Epithelial cell of proximal tubule (primary cell): ENCODE measurements around the gene ARPC1A. TPM values are rescaled to one million over a fixed set of nuclear protein-coding genes. Genes with fewer than 3 reads are reported as not detected.

Source experiments
- DNase-seq: peaks from one replicate; pipeline ENCODE4 v3.0.0-alpha.2; 2011; ENCODE audit warnings: low read depth
- H3K4me3 ChIP-seq: 2 replicates; pipeline ENCODE4 v1.5.1; 2011; ENCODE audit warnings: low read depth, mild to moderate bottlenecking, low read length
- CTCF ChIP-seq: conservative IDR thresholded peaks from 2 replicates; pipeline ENCODE4 v1.5.1; 2012; ENCODE audit warnings: low read depth, mild to moderate bottlenecking, low read length
- total RNA-seq: library from RNA; depleted of rRNA; stranded (reverse); fragments of >200 nt; gene quantifications from 2 replicates; pipeline ENCODE4 v1.2.3, GENCODE V29; 2015

ARPC1A gene
- total RNA-seq, 1 donor from 2014 or later = 198 TPM

DNA sequence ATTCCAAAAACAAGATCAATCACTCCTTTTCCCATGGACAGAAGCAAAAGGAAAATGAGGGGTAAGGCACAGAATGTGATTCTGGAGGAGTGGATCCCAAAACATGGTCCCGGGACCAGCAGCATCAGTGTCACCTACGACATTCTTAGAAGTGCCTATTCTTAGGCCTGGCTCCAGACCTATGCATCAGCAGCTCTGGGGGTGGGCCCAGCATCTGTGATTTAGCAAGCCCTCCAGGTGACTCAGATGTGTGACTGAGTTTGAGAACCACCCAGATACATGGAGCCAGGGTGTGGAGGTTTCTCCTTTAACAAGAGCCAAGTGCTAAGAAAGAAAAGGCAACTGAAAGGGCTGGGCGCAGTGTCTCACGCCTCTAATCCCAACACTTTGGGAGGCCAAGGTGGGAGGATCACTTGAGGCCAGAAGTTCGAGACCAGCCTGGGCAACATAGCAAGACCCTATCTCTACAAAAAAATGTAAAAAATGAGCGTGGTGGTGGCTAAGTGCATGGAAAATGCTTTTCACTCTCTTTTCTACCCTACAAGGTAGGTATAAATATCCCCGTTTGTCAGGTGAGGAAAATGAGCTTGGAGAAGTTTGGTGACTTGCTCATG is 17.1 kb upstream of the ARPC1A start:
- no peak overlapping the region for H3K4me3 ChIP-seq
- DNase-seq = no peak
- no peak for TF ChIP-seq CTCF

- no peak for DNase-seq
- no peak for TF ChIP-seq CTCF
- no peak overlapping the region for H3K4me3 ChIP-seq
Observed at GRCh38 chr7:99309111-99309510, 16.6 kb upstream of the ARPC1A start.

DNA sequence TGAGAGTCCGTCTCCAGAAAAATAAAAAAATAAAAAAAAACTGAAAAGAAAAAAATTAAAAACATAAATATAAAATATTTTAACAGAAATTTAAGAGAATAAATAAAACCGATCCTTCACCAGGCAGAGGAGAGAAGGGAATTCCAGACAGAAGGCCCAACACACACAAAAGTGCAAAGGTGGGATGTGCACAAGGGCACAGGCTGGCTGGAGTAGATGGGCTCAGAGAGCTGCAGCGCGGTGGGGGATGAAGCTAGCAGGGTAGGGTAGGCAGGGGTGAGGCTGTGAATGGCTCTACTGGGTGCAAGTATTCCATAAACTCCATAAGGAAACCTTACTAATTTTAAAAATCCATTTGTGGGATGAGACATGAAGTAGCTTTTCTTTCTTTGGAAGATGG is 15.7 kb upstream of the ARPC1A start:
- H3K4me3 ChIP-seq = no peak overlapping the region
- no peak for TF ChIP-seq CTCF
- DNase-seq = no peak

GRCh38 chr7:99311702-99312101 is 14.0 kb upstream of the ARPC1A start:
- H3K4me3 ChIP-seq = no peak overlapping the region
- no peak for DNase-seq
- peak; percentile 36 for TF ChIP-seq CTCF

- H3K4me3 ChIP-seq = peak overlapping the region; percentile 9
- TF ChIP-seq CTCF = peak; percentile 95
- DNase-seq = no peak
Observed at GRCh38 chr7:99312316-99313203, 13.1 kb upstream of the ARPC1A start.

GRCh38 chr7:99313204-99313573 is 12.5 kb upstream of the ARPC1A start:
- no peak for TF ChIP-seq CTCF
- no peak overlapping the region for H3K4me3 ChIP-seq
- no peak for DNase-seq
